NCI-H774 (cell line): ENCODE data around the gene TRAPPC14.

Experiments used
- DNase-seq: peaks from one replicate; lab custom pipeline; 2025; lab: John Stamatoyannopoulos, UW

TRAPPC14 gene

GRCh38 chr7:100124301-100125230 is 34.0 kb downstream of the TRAPPC14 start:
- no peak for DNase-seq

- no peak for DNase-seq
Measured at GRCh38 chr7:100122568-100122967, 36.0 kb downstream of the TRAPPC14 start.

- DNase-seq, result peak; percentile 91
Measured at GRCh38 chr7:100122067-100122466, 36.5 kb downstream of the TRAPPC14 start.

- no peak for DNase-seq
Measured at GRCh38 chr7:100120733-100121036, 37.8 kb downstream of the TRAPPC14 start.

DNA sequence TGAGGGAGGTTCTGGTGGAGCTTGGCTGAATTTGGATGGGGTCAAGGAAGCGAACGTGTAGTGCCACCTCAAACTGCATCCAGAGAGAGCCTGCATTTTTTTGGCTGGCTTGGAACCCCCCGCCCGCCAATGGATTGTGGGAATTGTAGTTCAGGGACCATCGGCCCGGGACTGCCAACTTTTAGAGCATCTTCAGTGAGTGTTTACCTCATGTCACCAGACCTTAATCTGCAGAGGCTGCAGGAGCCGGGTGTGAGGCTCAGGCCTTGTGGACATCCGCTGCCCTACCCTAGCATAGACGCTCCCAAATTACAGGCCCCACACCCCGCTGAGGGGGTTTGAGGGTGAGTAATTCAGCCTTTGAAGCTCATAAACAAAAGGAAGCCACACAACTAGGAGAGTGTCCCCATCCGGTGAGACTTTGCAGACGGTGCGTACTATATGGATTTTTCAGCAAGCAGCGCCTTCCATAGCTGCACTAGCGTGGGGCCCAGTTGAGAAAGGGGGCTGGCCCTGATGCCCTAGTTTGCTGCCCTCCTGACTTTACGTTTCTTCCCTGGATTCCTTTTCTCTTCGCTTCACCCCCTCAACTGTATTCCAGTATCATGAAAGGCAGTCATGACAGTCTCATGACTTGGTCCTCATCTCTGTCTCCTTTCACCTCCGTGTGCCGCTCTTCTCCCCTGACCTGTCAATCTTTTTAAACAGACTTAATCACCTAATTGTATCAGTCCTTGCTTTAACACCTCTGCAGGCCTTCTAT is 38.4 kb downstream of the TRAPPC14 start:
- no peak for DNase-seq

- DNase-seq, result peak; percentile 91
Measured at GRCh38 chr7:100119072-100119969, 39.2 kb downstream of the TRAPPC14 start, which contains the start of the genes CNPY4 and TAF6. Gene CNPY4, plus strand, starts transcription at chr7:100119634. Its CDS starts 111 bp downstream, at chr7:100119745. Gene TAF6, minus strand, starts transcription at chr7:100119358. Its CDS starts 5,149 bp downstream, at chr7:100114209.

DNA sequence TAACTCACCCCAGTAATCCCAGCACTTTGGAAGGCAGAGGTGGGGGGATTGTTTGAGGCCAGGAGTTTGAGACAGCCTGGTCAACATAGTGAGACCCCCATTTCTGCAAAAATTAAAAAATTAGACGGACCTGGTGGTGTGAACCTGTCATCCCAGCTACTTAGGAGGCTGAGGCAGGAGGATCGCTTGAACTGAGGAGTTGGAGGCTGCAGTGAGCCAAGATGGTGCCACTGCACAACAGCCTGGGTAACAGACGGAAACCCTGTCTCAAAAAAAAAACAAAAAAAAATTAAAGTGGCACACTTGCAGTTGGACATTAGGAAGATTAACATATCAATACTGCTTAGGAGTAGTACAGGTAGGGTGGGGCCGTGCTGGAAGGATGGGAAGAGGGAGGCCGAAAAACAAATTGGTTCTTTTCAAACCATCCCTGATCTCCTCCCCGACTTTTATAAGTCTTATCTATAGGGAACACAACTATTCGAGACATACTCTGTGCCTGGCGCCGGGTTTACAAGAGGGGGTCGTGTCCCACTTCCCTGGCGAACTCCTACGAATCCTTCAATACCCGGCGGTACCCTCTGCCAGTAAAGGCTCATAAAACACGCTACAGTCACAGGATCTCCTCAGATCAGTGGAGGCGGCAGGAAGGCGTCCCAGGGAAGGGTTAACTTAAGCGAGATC is 40.0 kb downstream of the TRAPPC14 start:
- no peak for DNase-seq

- DNase-seq, result no peak
Measured at GRCh38 chr7:100115026-100115425, 43.5 kb downstream of the TRAPPC14 start.

- no peak for DNase-seq
Measured at GRCh38 chr7:100111914-100112313, 46.6 kb downstream of the TRAPPC14 start.

GRCh38 chr7:100111156-100111555 is 47.4 kb downstream of the TRAPPC14 start:
- no peak for DNase-seq

DNA sequence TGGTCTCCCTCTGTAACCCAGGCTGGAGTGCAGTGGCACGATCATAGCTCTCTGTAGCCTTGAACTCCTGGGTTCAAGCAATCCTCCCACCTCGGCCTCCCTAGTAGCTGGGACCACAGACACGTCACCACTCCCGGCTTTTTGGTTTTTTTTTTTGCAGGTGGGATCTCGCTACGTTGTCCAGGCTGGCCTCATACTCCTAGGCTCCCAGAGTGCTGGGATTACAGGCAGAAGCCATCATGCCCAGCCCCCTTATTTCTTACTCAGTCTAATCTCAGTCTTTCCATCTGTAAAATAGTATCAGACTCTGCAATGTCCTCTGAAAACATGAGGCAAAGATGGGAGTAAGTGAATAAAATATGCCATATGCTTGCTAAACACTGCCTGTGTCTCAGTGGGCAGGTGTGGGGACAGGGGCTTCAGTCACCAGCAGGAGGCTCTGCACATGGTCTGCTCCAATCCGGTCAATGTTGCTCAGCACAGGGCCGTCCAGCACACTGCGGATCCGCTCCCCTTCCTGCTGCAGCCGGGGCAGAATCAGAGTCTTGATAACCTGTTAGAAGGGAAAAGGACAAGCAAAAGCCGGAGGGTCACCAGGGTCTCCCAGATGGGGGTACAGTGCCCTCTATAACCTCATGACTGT is 48.9 kb downstream of the TRAPPC14 start:
- no peak for DNase-seq

DNA sequence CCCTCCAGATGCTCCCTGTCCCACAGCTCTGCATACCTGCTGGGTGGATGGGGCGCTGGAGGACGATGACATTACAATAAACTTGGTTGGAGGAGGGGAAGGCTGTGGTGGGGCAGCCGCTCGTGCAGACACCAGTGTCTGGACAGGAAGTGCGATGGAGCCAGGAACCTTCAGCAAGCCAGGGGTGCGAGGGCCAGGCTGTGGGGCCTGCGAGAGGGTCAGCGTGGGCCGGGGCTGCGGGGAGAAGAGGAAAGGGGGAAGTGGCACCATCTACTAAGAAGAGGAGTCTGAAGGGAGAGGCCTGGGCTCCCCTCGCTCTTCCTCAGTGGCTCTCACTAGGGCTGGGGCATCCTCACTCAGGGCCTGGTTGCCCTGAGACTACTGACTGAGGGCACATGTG is 50.6 kb downstream of the TRAPPC14 start:
- no peak for DNase-seq

GRCh38 chr7:100107125-100107737 is 51.3 kb downstream of the TRAPPC14 start:
- no peak for DNase-seq

- DNase-seq, result no peak
Measured at GRCh38 chr7:100106633-100107032, 51.9 kb downstream of the TRAPPC14 start.

- no peak for DNase-seq
Measured at GRCh38 chr7:100105534-100105933, 53.0 kb downstream of the TRAPPC14 start.
